Body of pancreas (tissue), 4 donors: ENCODE data around the gene GALNT2.

Source experiments
- POLR2A ChIP-seq, 3 donors: fragments of 450-650 bp; IDR thresholded peaks; one replicate each; pipeline ENCODE4 v1.6.1; 2016; ENCODE audit warnings: antibody characterized with exemption in 3 of 3, mild to moderate bottlenecking in 2 of 3
- TF ChIP-seq, protein P1 (sequence below), 7 experiments: fragments of 450-650 bp in 4 of 7; fragments of 200-600 bp in 3 of 7; sonication (generic) in 3 of 7; IDR thresholded peaks; one replicate each; pipeline ENCODE4 v1.5.1; 2016 to 2019; ENCODE audit warnings: antibody characterized with exemption in 7 of 7

- TF ChIP-seq, protein P1, sequence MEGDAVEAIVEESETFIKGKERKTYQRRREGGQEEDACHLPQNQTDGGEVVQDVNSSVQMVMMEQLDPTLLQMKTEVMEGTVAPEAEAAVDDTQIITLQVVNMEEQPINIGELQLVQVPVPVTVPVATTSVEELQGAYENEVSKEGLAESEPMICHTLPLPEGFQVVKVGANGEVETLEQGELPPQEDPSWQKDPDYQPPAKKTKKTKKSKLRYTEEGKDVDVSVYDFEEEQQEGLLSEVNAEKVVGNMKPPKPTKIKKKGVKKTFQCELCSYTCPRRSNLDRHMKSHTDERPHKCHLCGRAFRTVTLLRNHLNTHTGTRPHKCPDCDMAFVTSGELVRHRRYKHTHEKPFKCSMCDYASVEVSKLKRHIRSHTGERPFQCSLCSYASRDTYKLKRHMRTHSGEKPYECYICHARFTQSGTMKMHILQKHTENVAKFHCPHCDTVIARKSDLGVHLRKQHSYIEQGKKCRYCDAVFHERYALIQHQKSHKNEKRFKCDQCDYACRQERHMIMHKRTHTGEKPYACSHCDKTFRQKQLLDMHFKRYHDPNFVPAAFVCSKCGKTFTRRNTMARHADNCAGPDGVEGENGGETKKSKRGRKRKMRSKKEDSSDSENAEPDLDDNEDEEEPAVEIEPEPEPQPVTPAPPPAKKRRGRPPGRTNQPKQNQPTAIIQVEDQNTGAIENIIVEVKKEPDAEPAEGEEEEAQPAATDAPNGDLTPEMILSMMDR (IDR thresholded peaks at IDR 0.05) = no peak
- TF ChIP-seq POLR2A (IDR thresholded peaks at IDR 0.05) = no peak
Observed at GRCh38 chr1:230195199-230195598, 128.2 kb downstream of the GALNT2 start.
